Natural killer cell (primary cell): ENCODE data around the gene ACSS1. TPM values are rescaled to one million over a fixed set of nuclear protein-coding genes. Genes with fewer than 3 reads are reported as not detected.

Experiments used
- ATAC-seq, 3 donors: fragments of 150-1000 bp in 2 of 3; fragments of 200-7000 bp in 1 of 3; cut with Tn5 transposase; 1 replicate in 1 of 3; 2 replicates in 2 of 3; pipeline ENCODE4 v1.10.0; 2021; ENCODE audit warnings: mild to moderate bottlenecking in 2 of 3, moderate library complexity in 2 of 3
- DNase-seq, 2 donors: peaks; one replicate each; pipeline versions ENCODE4 v3.0.0 to v3.0.0-alpha.2; 2013 to 2021; ENCODE audit warnings: mixed read lengths in 1 of 2
- H3K27ac ChIP-seq: one replicate; pipeline ENCODE4 v1.5.1; 2013; ENCODE audit warnings: mild to moderate bottlenecking, low read length
- H3K27me3 ChIP-seq: one replicate; pipeline ENCODE4 v1.6.1; 2013; ENCODE audit warnings: low read length; ENCODE audit not compliant: control insufficient read depth, insufficient read depth
- H3K36me3 ChIP-seq: one replicate; pipeline ENCODE4 v1.6.1; 2013; ENCODE audit warnings: low read length; ENCODE audit not compliant: control insufficient read depth, insufficient read depth
- H3K4me1 ChIP-seq: one replicate; pipeline ENCODE4 v1.6.1; 2013; ENCODE audit warnings: low read length; ENCODE audit not compliant: control insufficient read depth, insufficient read depth
- H3K4me3 ChIP-seq: one replicate; pipeline ENCODE4 v1.5.1; 2013; ENCODE audit warnings: low read length
- H3K9me3 ChIP-seq: one replicate; pipeline ENCODE4 v1.6.1; 2013; ENCODE audit warnings: low read length; ENCODE audit not compliant: control insufficient read depth, insufficient read depth
- H3K27ac Mint-ChIP-seq, 2 donors: one replicate each; pipeline ENCODE4 v1.8.0; 2022; ENCODE audit warnings: mild to moderate bottlenecking in 2 of 2, mixed read lengths in 2 of 2, moderate library complexity in 1 of 2
- H3K27me3 Mint-ChIP-seq, 2 donors: one replicate each; pipeline ENCODE4 v1.8.0; 2022; ENCODE audit warnings: low read depth in 2 of 2, mixed read lengths in 2 of 2
- H3K36me3 Mint-ChIP-seq: one replicate; pipeline ENCODE4 v1.8.0; 2022; ENCODE audit warnings: mixed read lengths
- H3K4me1 Mint-ChIP-seq, 2 donors: one replicate each; pipeline ENCODE4 v1.8.0; 2022; ENCODE audit warnings: mixed read lengths in 2 of 2
- H3K4me3 Mint-ChIP-seq: one replicate; pipeline ENCODE4 v1.8.0; 2022; ENCODE audit warnings: mild to moderate bottlenecking, moderate library complexity, mixed read lengths
- H3K9me3 Mint-ChIP-seq, 2 donors: one replicate each; pipeline ENCODE4 v1.8.0; 2022; ENCODE audit warnings: mixed read lengths in 2 of 2
- CTCF ChIP-seq: fragments of 200-600 bp; IDR thresholded peaks from one replicate; pipeline ENCODE4 v1.8.0; 2022; ENCODE audit warnings: antibody characterized with exemption
- WGBS: methylation state at CpG from one replicate; pipeline ENCODE4 v1.1.7; 2013; ENCODE audit warnings: missing lambda C conversion rate; ENCODE audit not compliant: insufficient coverage; 5-methylcytosine and 5-hydroxymethylcytosine counted together
- intact Hi-C: fragments of 100-400 bp; cut with micrococcal nuclease; formaldehyde crosslinking; loops from one replicate; pipeline ENCODE4 v1.14.2; 2022
- total RNA-seq, 4 donors: library from RNA; stranded (reverse); fragments of 120-200 nt in 1 of 4; gene quantifications; one replicate each; pipeline versions ENCODE4 v1.2.3 to v1.2.4, GENCODE V29; 2013 to 2022

The ACSS1 gene
- total RNA-seq, 3 donors from 2014 or later (not counting 1 experiment from before 2014, with no cell fraction given): 46.3 to 67.4 (median 57.4) TPM

- H3K4me1 ChIP-seq: peaks cover 41% of the 10 kb centered on the region
- H3K4me1 Mint-ChIP-seq: peaks cover 44 to 52% of the 10 kb centered on the region in 2 donors
- intact Hi-C loops: no loop called here
- H3K36me3 ChIP-seq: peaks cover 33% of the 10 kb centered on the region
- 91% methylated on average over 7 of the region's 7 CpGs for WGBS
- H3K27ac Mint-ChIP-seq: peak overlapping the region in 1 of 2 donors; percentile 79
- H3K27ac ChIP-seq: no peak overlapping the region
- H3K4me3 ChIP-seq: no peak overlapping the region
- H3K9me3 ChIP-seq: no peaks in the 10 kb centered on the region
- H3K36me3 Mint-ChIP-seq: no peaks in the 10 kb centered on the region
- H3K4me3 Mint-ChIP-seq: no peak overlapping the region
- DNase-seq (no peak), ATAC-seq (no peak)
- H3K9me3 Mint-ChIP-seq: no peaks in the 10 kb centered on the region
- no peaks in the 10 kb centered on the region for H3K27me3 Mint-ChIP-seq
- H3K27me3 ChIP-seq: no peaks in the 10 kb centered on the region
- no peak for TF ChIP-seq CTCF
Measured at GRCh38 chr20:25050082-25050481, 7.9 kb downstream of the ACSS1 start.

- H3K9me3 Mint-ChIP-seq: no peaks in the 10 kb centered on the region
- Histone ChIP-seq H3K4me1 (peaks cover 39% of the 10 kb centered on the region), H3K27me3 (no peaks in the 10 kb centered on the region), H3K27ac (no peak overlapping the region), H3K9me3 (no peaks in the 10 kb centered on the region), H3K36me3 (peaks cover 33% of the 10 kb centered on the region), H3K4me3 (no peak overlapping the region)
- peaks cover 38 to 46% of the 10 kb centered on the region in 2 donors for H3K4me1 Mint-ChIP-seq
- intact Hi-C loops: no loop called here
- TF ChIP-seq CTCF: no peak
- no peak for ATAC-seq
- WGBS: 94% methylated on average over 16 of the region's 16 CpGs
- H3K27me3 Mint-ChIP-seq: no peaks in the 10 kb centered on the region
- no peak overlapping the region for H3K4me3 Mint-ChIP-seq
- no peak for DNase-seq
- H3K27ac Mint-ChIP-seq: peak overlapping the region; percentile 27 to 35
- no peaks in the 10 kb centered on the region for H3K36me3 Mint-ChIP-seq
Measured at GRCh38 chr20:25049261-25050060, 8.5 kb downstream of the ACSS1 start.

- intact Hi-C loops: no loop called here
- DNase-seq: no peak
- Mint-ChIP-seq H3K27ac (peak overlapping the region; percentile 27 to 35), H3K9me3 (no peaks in the 10 kb centered on the region), H3K4me3 (no peak overlapping the region), H3K36me3 (no peaks in the 10 kb centered on the region), H3K4me1 (peaks cover 29 to 39% of the 10 kb centered on the region in 2 donors), H3K27me3 (no peaks in the 10 kb centered on the region)
- H3K9me3 ChIP-seq: no peaks in the 10 kb centered on the region
- H3K27ac ChIP-seq: no peak overlapping the region
- H3K4me1 ChIP-seq: peaks cover 35% of the 10 kb centered on the region
- TF ChIP-seq CTCF: no peak
- no peaks in the 10 kb centered on the region for H3K27me3 ChIP-seq
- no peak overlapping the region for H3K4me3 ChIP-seq
- peaks cover 33% of the 10 kb centered on the region for H3K36me3 ChIP-seq
- WGBS: 92% methylated on average over 8 of the region's 8 CpGs
- ATAC-seq: no peak
Measured at GRCh38 chr20:25048519-25048952, 9.4 kb downstream of the ACSS1 start.
